Testis (tissue), 3 donors: ENCODE results near the gene ABTB1. TPM values are rescaled to one million over a fixed set of nuclear protein-coding genes. Genes with fewer than 3 reads are reported as not detected.

Experiments
- DNase-seq: peaks from one replicate; pipeline ENCODE4 v3.0.0-alpha.2; 2019
- H3K27ac ChIP-seq, 2 donors: fragments of 200-600 bp; sonication (generic); one replicate each; pipeline ENCODE4 v1.5.1; 2019
- H3K27me3 ChIP-seq: fragments of 200-600 bp; sonication (generic); one replicate; pipeline ENCODE4 v1.5.1; 2019
- H3K36me3 ChIP-seq: fragments of 200-600 bp; sonication (generic); one replicate; pipeline ENCODE4 v1.5.1; 2017; ENCODE audit warnings: low read depth; ENCODE audit errors: missing control alignments
- H3K4me1 ChIP-seq: fragments of 200-600 bp; sonication (generic); one replicate; pipeline ENCODE4 v1.5.1; 2019
- H3K4me3 ChIP-seq, 2 donors: fragments of 200-600 bp; sonication (generic); one replicate each; pipeline ENCODE4 v1.5.1; 2017 to 2019
- H3K9me3 ChIP-seq: fragments of 200-600 bp; sonication (generic); one replicate; pipeline ENCODE4 v1.5.1; 2017
- POLR2A ChIP-seq: fragments of 450-650 bp; IDR thresholded peaks from one replicate; pipeline ENCODE4 v1.6.1; 2017; ENCODE audit warnings: antibody characterized with exemption, mild to moderate bottlenecking, moderate library complexity
- WGBS, 2 donors: methylation state at CpG; one replicate each; pipeline ENCODE4 v1.1.5; 2018; 5-methylcytosine and 5-hydroxymethylcytosine counted together
- intact Hi-C: fragments of 100-400 bp; cut with DNase I; formaldehyde crosslinking; loops from one replicate; pipeline ENCODE4 v1.15.1; 2023; ENCODE audit warnings: low total_unique reads
- polyA plus RNA-seq: library from polyadenylated mRNA; stranded (reverse); fragments of 350-450 nt; fragmentation: Illumina TruSeq; extraction: RNeasy Lipid Tissue Mini Kit (QIAGEN cat#74804); gene quantifications from one replicate; pipeline ENCODE4 v1.2.3, GENCODE V29; 2014; ENCODE audit warnings: low read depth, low replicate concordance; ENCODE audit not compliant: insufficient read depth
- total RNA-seq, 2 donors: library from RNA; depleted of rRNA; stranded (reverse); fragments of >200 nt; gene quantifications; one replicate each; pipeline ENCODE4 v1.2.3, GENCODE V29; 2016
- TF ChIP-seq, protein P1 (sequence below), 3 experiments: fragments of 450-650 bp in 2 of 3; fragments of 200-600 bp in 1 of 3; sonication (generic) in 1 of 3; IDR thresholded peaks; one replicate each; pipeline ENCODE4 v1.5.1; 2016 to 2019; ENCODE audit warnings: antibody characterized with exemption in 3 of 3, mild to moderate bottlenecking in 2 of 3, moderate library complexity in 1 of 3

Gene ABTB1
- total and polyA plus RNA-seq, 3 donors from 2014 or later, result 16.7 to 39.1 (median 28.7) TPM

- Histone ChIP-seq H3K4me3 (no peak overlapping the region), H3K27ac (no peak overlapping the region), H3K27me3 (no peaks in the 10 kb centered on the region), H3K36me3 (no peaks in the 10 kb centered on the region), H3K9me3 (no peaks in the 10 kb centered on the region), H3K4me1 (peaks cover 5% of the 10 kb centered on the region)
- TF ChIP-seq, protein P1, sequence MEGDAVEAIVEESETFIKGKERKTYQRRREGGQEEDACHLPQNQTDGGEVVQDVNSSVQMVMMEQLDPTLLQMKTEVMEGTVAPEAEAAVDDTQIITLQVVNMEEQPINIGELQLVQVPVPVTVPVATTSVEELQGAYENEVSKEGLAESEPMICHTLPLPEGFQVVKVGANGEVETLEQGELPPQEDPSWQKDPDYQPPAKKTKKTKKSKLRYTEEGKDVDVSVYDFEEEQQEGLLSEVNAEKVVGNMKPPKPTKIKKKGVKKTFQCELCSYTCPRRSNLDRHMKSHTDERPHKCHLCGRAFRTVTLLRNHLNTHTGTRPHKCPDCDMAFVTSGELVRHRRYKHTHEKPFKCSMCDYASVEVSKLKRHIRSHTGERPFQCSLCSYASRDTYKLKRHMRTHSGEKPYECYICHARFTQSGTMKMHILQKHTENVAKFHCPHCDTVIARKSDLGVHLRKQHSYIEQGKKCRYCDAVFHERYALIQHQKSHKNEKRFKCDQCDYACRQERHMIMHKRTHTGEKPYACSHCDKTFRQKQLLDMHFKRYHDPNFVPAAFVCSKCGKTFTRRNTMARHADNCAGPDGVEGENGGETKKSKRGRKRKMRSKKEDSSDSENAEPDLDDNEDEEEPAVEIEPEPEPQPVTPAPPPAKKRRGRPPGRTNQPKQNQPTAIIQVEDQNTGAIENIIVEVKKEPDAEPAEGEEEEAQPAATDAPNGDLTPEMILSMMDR (IDR thresholded peaks at IDR 0.05), result no peak
- TF ChIP-seq POLR2A, result no peak
- intact Hi-C loops, result no loop called here
- WGBS, 2 donors, result 94 to 96% methylated on average over 12 of the region's 12 CpGs
- no peak for DNase-seq
Observed at GRCh38 chr3:127634653-127635052, 38.1 kb upstream of the ABTB1 start.

GRCh38 chr3:127637546-127637945, 35.2 kb upstream of the ABTB1 start:
- 68 to 78% methylated on average over 3 of the region's 3 CpGs for WGBS, 2 donors
- Histone ChIP-seq H3K27me3 (no peaks in the 10 kb centered on the region), H3K27ac (no peak overlapping the region), H3K9me3 (no peaks in the 10 kb centered on the region), H3K4me3 (no peak overlapping the region), H3K4me1 (no peaks in the 10 kb centered on the region), H3K36me3 (no peaks in the 10 kb centered on the region)
- DNase-seq, result no peak
- intact Hi-C loops, result no loop called here
- TF ChIP-seq POLR2A, result no peak
- TF ChIP-seq, protein P1 (IDR thresholded peaks at IDR 0.05), result no peak

- no peak for DNase-seq
- intact Hi-C loops, result no loop called here
- Histone ChIP-seq H3K4me1 (no peaks in the 10 kb centered on the region), H3K27ac (no peak overlapping the region), H3K4me3 (no peak overlapping the region), H3K27me3 (no peaks in the 10 kb centered on the region), H3K9me3 (no peaks in the 10 kb centered on the region), H3K36me3 (no peaks in the 10 kb centered on the region)
- TF ChIP-seq, protein P1 (IDR thresholded peaks at IDR 0.05), result no peak
- TF ChIP-seq POLR2A, result no peak
Observed at GRCh38 chr3:127637971-127638370, 34.8 kb upstream of the ABTB1 start.

GRCh38 chr3:127639173-127640041, 33.3 kb upstream of the ABTB1 start:
- 83 to 90% methylated on average over 5 of the region's 5 CpGs for WGBS, 2 donors
- TF ChIP-seq, protein P1 (IDR thresholded peaks at IDR 0.05), result no peak
- Histone ChIP-seq H3K36me3 (no peaks in the 10 kb centered on the region), H3K27me3 (no peaks in the 10 kb centered on the region), H3K4me3 (no peak overlapping the region), H3K4me1 (no peaks in the 10 kb centered on the region), H3K9me3 (no peaks in the 10 kb centered on the region), H3K27ac (no peak overlapping the region)
- intact Hi-C loops, result no loop called here
- DNase-seq, result no peak

GRCh38 chr3:127640042-127640355, 32.8 kb upstream of the ABTB1 start:
- 93 to 100% methylated on average over 3 of the region's 3 CpGs for WGBS, 2 donors
- Histone ChIP-seq H3K27ac (no peak overlapping the region), H3K4me3 (no peak overlapping the region), H3K36me3 (no peaks in the 10 kb centered on the region), H3K9me3 (no peaks in the 10 kb centered on the region), H3K27me3 (no peaks in the 10 kb centered on the region), H3K4me1 (no peaks in the 10 kb centered on the region)
- TF ChIP-seq POLR2A, result no peak
- TF ChIP-seq, protein P1 (IDR thresholded peaks at IDR 0.05), result no peak
- intact Hi-C loops, result no loop called here
- DNase-seq, result no peak
